ENCODE data around the gene EPB41L5.

The EPB41L5 gene

DNA sequence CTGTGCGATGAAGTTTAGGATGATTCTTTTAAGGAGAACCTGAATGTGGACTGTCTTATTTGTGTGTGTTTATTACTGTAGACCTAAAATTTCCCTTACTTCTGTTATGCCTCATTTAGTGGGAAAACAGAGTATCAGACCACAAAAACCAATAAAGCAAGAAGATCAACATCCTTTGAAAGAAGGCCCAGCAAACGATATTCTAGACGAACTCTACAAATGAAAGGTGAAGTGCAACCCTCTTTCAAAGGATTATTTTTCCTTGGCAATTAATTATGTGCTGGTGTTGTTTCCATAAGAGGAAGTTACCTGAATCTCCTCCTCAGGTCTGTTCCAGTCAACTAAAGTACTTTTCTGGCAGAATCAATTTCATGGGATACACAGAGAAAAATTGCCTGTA lies 78.6 kb downstream of the EPB41L5 start:
- peaks cover 0 to 3% of the 10 kb centered on the region in 2 experiments for H3K36me3 ChIP-seq (ENCODE audit: control insufficient read depth in 1 of 2, insufficient read depth in 2 of 2, low read depth in 1 of 2, low read length in 2 of 2)
- 100% methylated on average over 3 of the region's 3 CpGs for WGBS
- no peak overlapping the region for H3K27ac ChIP-seq (ENCODE audit: low read length, poor library complexity, severe bottlenecking)
- H3K18ac ChIP-seq (ENCODE audit: low read depth in 1 of 2, low read length in 2 of 2) = no peak overlapping the region
- no peaks in the 10 kb centered on the region for H3K27me3 ChIP-seq (ENCODE audit: control insufficient read depth in 1 of 2, insufficient read depth in 1 of 2, low read length in 2 of 2)
- no peak overlapping the region for H2BK12ac ChIP-seq (ENCODE audit: low read length in 2 of 2)
- no peak overlapping the region for H2AK5ac ChIP-seq (ENCODE audit: low read length, severe bottlenecking)
- H3K4me1 ChIP-seq (ENCODE audit: control insufficient read depth, insufficient read depth, low read depth, low read length) = no peaks in the 10 kb centered on the region
- H3K9me3 ChIP-seq (ENCODE audit: control insufficient read depth, low read length) = no peaks in the 10 kb centered on the region
- no peak overlapping the region for H4K91ac ChIP-seq (ENCODE audit: low read length)
- DNase-seq = no peak
- H3K23ac ChIP-seq (ENCODE audit: low read length in 2 of 2) = no peak overlapping the region
- no peak overlapping the region for H3K4me3 ChIP-seq (ENCODE audit: insufficient read depth in 1 of 2, low read depth in 1 of 2, low read length in 2 of 2)
- no peak overlapping the region for H2AFZ ChIP-seq (ENCODE audit: low read depth, low read length)
- no peak overlapping the region for H3K9ac ChIP-seq (ENCODE audit: low read length)
- no peak overlapping the region for H2BK15ac ChIP-seq (ENCODE audit: low read depth, poor library complexity, severe bottlenecking)
- H2BK5ac ChIP-seq (ENCODE audit: low read depth, low read length, poor library complexity, severe bottlenecking) = no peak overlapping the region
- H2BK120ac ChIP-seq (ENCODE audit: low read depth, low read length) = no peak overlapping the region
- no peak overlapping the region for H4K8ac ChIP-seq (ENCODE audit: low read length)
- H3K14ac ChIP-seq (ENCODE audit: low read length in 2 of 2) = no peak overlapping the region
- H3K4me2 ChIP-seq (ENCODE audit: low read length, poor library complexity, severe bottlenecking) = no peak overlapping the region
- peaks cover 1% of the 10 kb centered on the region for H3K79me1 ChIP-seq (replicated peaks; ENCODE audit: low read length, poor library complexity, severe bottlenecking)
- H3K4ac ChIP-seq (ENCODE audit: low read depth in 1 of 2, low read length in 2 of 2) = no peak overlapping the region

DNA sequence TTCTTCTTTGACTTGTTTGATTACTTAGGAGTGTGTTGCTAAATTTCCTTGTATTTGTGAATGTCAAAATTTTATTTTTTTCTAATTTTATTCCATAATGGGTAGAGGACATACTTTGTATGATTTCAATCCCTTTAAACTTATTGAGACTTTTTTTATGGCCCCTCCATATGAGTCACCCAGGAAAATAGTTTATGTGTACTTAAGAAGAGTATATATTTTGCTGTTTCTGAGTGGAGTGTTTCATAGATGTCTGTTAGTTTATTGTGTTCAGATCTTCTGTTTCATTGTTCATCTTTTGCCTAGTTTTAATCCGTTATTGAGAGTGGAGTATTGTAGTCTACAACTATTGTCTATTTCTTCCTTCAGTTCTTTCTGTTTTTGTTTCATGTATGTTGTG lies 81.9 kb downstream of the EPB41L5 start:
- no peak overlapping the region for H3K14ac ChIP-seq (ENCODE audit: low read length in 2 of 2)
- no peak overlapping the region for H2AFZ ChIP-seq (ENCODE audit: low read depth, low read length)
- H3K23ac ChIP-seq (ENCODE audit: low read length in 2 of 2) = no peak overlapping the region
- H3K36me3 ChIP-seq (ENCODE audit: control insufficient read depth in 1 of 2, insufficient read depth in 2 of 2, low read depth in 1 of 2, low read length in 2 of 2) = peaks cover 0 to 3% of the 10 kb centered on the region in 2 experiments
- H2BK5ac ChIP-seq (ENCODE audit: low read depth, low read length, poor library complexity, severe bottlenecking) = no peak overlapping the region
- H3K9ac ChIP-seq (ENCODE audit: low read length) = no peak overlapping the region
- H3K27me3 ChIP-seq (ENCODE audit: control insufficient read depth in 1 of 2, insufficient read depth in 1 of 2, low read length in 2 of 2) = no peaks in the 10 kb centered on the region
- DNase-seq = peak; percentile 29
- no peak overlapping the region for H3K27ac ChIP-seq (ENCODE audit: low read length, poor library complexity, severe bottlenecking)
- no peak overlapping the region for H3K4me2 ChIP-seq (ENCODE audit: low read length, poor library complexity, severe bottlenecking)
- peaks cover 2% of the 10 kb centered on the region for H3K79me1 ChIP-seq (replicated peaks; ENCODE audit: low read length, poor library complexity, severe bottlenecking)
- H2BK12ac ChIP-seq (ENCODE audit: low read length in 2 of 2) = no peak overlapping the region
- H3K4ac ChIP-seq (ENCODE audit: low read depth in 1 of 2, low read length in 2 of 2) = no peak overlapping the region
- H4K91ac ChIP-seq (ENCODE audit: low read length) = no peak overlapping the region
- H4K8ac ChIP-seq (ENCODE audit: low read length) = no peak overlapping the region
- no peaks in the 10 kb centered on the region for H3K4me1 ChIP-seq (ENCODE audit: control insufficient read depth, insufficient read depth, low read depth, low read length)
- H3K18ac ChIP-seq (ENCODE audit: low read depth in 1 of 2, low read length in 2 of 2) = no peak overlapping the region
- H2BK120ac ChIP-seq (ENCODE audit: low read depth, low read length) = no peak overlapping the region
- no peak overlapping the region for H2BK15ac ChIP-seq (ENCODE audit: low read depth, poor library complexity, severe bottlenecking)
- 0% methylated on average over 1 of the region's 1 CpG for WGBS
- no peaks in the 10 kb centered on the region for H3K9me3 ChIP-seq (ENCODE audit: control insufficient read depth, low read length)
- H2AK5ac ChIP-seq (ENCODE audit: low read length, severe bottlenecking) = no peak overlapping the region
- no peak overlapping the region for H3K4me3 ChIP-seq (ENCODE audit: insufficient read depth in 1 of 2, low read depth in 1 of 2, low read length in 2 of 2)

DNA sequence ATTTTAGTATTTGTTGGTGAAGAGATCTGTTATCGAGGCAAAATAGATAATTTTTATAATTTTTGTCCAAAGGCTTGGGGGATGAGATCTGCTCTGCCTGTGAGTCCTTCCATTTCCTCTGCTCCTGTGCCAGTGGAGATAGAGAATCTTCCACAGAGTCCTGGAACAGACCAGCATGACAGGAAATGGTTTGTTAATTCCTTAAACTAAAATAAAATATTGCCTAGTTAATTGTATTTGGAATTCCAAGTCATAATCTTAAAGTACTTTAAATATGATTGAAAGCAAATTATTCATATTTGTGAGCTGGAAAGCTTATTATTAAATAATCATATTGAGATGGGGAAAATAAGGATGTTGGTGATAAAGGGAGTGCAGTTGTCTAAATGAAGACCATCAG lies 87.8 kb downstream of the EPB41L5 start:
- DNase-seq = no peak
- Histone ChIP-seq H3K23ac (ENCODE audit: low read length in 2 of 2) (no peak overlapping the region), H2BK120ac (ENCODE audit: low read depth, low read length) (no peak overlapping the region), H3K79me1 (replicated peaks; ENCODE audit: low read length, poor library complexity, severe bottlenecking) (peaks cover 2% of the 10 kb centered on the region), H3K9me3 (ENCODE audit: control insufficient read depth, low read length) (no peaks in the 10 kb centered on the region), H2BK5ac (ENCODE audit: low read depth, low read length, poor library complexity, severe bottlenecking) (no peak overlapping the region), H3K14ac (ENCODE audit: low read length in 2 of 2) (no peak overlapping the region), H3K27me3 (ENCODE audit: control insufficient read depth in 1 of 2, insufficient read depth in 1 of 2, low read length in 2 of 2) (no peaks in the 10 kb centered on the region), H3K18ac (ENCODE audit: low read depth in 1 of 2, low read length in 2 of 2) (no peak overlapping the region), H3K9ac (ENCODE audit: low read length) (no peak overlapping the region), H4K91ac (ENCODE audit: low read length) (no peak overlapping the region), H3K27ac (ENCODE audit: low read length, poor library complexity, severe bottlenecking) (no peak overlapping the region), H3K4me1 (ENCODE audit: control insufficient read depth, insufficient read depth, low read depth, low read length) (peaks cover 2% of the 10 kb centered on the region), H2BK12ac (ENCODE audit: low read length in 2 of 2) (no peak overlapping the region), H3K4ac (ENCODE audit: low read depth in 1 of 2, low read length in 2 of 2) (no peak overlapping the region), H2AK5ac (ENCODE audit: low read length, severe bottlenecking) (no peak overlapping the region), H3K4me2 (ENCODE audit: low read length, poor library complexity, severe bottlenecking) (no peak overlapping the region), H2BK15ac (ENCODE audit: low read depth, poor library complexity, severe bottlenecking) (no peak overlapping the region), H2AFZ (ENCODE audit: low read depth, low read length) (no peak overlapping the region), H4K8ac (ENCODE audit: low read length) (no peak overlapping the region), H3K36me3 (ENCODE audit: control insufficient read depth in 1 of 2, insufficient read depth in 2 of 2, low read depth in 1 of 2, low read length in 2 of 2) (no peaks in the 10 kb centered on the region), H3K4me3 (ENCODE audit: insufficient read depth in 1 of 2, low read depth in 1 of 2, low read length in 2 of 2) (no peak overlapping the region)
- 100% methylated on average over 1 of the region's 1 CpG for WGBS

GRCh38 chr2:120103723-120104467 lies 91.0 kb downstream of the EPB41L5 start:
- Histone ChIP-seq H3K9ac (ENCODE audit: low read length) (no peak overlapping the region), H3K4me2 (ENCODE audit: low read length, poor library complexity, severe bottlenecking) (no peak overlapping the region), H3K79me1 (replicated peaks; ENCODE audit: low read length, poor library complexity, severe bottlenecking) (no peaks in the 10 kb centered on the region), H3K4ac (ENCODE audit: low read depth in 1 of 2, low read length in 2 of 2) (no peak overlapping the region), H3K23ac (ENCODE audit: low read length in 2 of 2) (no peak overlapping the region), H2AFZ (ENCODE audit: low read depth, low read length) (no peak overlapping the region), H2BK15ac (ENCODE audit: low read depth, poor library complexity, severe bottlenecking) (no peak overlapping the region), H3K14ac (ENCODE audit: low read length in 2 of 2) (no peak overlapping the region), H3K27me3 (ENCODE audit: control insufficient read depth in 1 of 2, insufficient read depth in 1 of 2, low read length in 2 of 2) (no peaks in the 10 kb centered on the region), H3K4me3 (ENCODE audit: insufficient read depth in 1 of 2, low read depth in 1 of 2, low read length in 2 of 2) (no peak overlapping the region), H3K4me1 (ENCODE audit: control insufficient read depth, insufficient read depth, low read depth, low read length) (peaks cover 2% of the 10 kb centered on the region), H3K9me3 (ENCODE audit: control insufficient read depth, low read length) (no peaks in the 10 kb centered on the region), H2AK5ac (ENCODE audit: low read length, severe bottlenecking) (no peak overlapping the region), H3K27ac (ENCODE audit: low read length, poor library complexity, severe bottlenecking) (no peak overlapping the region), H3K18ac (ENCODE audit: low read depth in 1 of 2, low read length in 2 of 2) (peak overlapping the region in 1 of 2 experiments; percentile 31), H4K91ac (ENCODE audit: low read length) (no peak overlapping the region), H3K36me3 (ENCODE audit: control insufficient read depth in 1 of 2, insufficient read depth in 2 of 2, low read depth in 1 of 2, low read length in 2 of 2) (no peaks in the 10 kb centered on the region), H2BK120ac (ENCODE audit: low read depth, low read length) (no peak overlapping the region), H4K8ac (ENCODE audit: low read length) (peak overlapping the region; percentile 23), H2BK12ac (ENCODE audit: low read length in 2 of 2) (no peak overlapping the region), H2BK5ac (ENCODE audit: low read depth, low read length, poor library complexity, severe bottlenecking) (no peak overlapping the region)
- WGBS = 0% methylated on average over 4 of the region's 4 CpGs
- DNase-seq = peak; percentile 96

Data from mesenchymal stem cell (in vitro differentiated cells and primary cell).